H1 (cell line): ENCODE measurements around the gene WRAP73. TPM values are rescaled to one million over a fixed set of nuclear protein-coding genes. Genes with fewer than 3 reads are reported as not detected.

Source experiments
- CTCF ChIA-PET: fragments of 300-600 bp; sonication (Branson Sonifier 250); formaldehyde crosslinking; loops from one replicate; lab custom pipeline; 2021; ENCODE audit not compliant: partially characterized antibody; lab: Charles Lee
- POLR2A ChIA-PET: fragments of 300-600 bp; sonication (Branson Sonifier 250); formaldehyde crosslinking; loops from one replicate; lab custom pipeline; 2021; ENCODE audit warnings: inconsistent platforms; ENCODE audit not compliant: partially characterized antibody; lab: Charles Lee
- DNase-seq, 2 experiments: peaks; one replicate each; pipeline versions ENCODE4 v3.0.0 to v3.0.0-alpha.2; 2010 to 2022; ENCODE audit warnings: low spot score in 2 of 2, low read depth in 1 of 2, mixed read lengths in 1 of 2
- FAIRE-seq: peaks from 2 replicates; lab custom pipeline; 2011; peaks lifted over from hg19 to GRCh38; lab: Jason Lieb, UNC
- H2AFZ ChIP-seq: 2 replicates; pipeline ENCODE4 v1.8.1; 2012; ENCODE audit warnings: low read length, inconsistent platforms
- H2AK5ac ChIP-seq: 2 replicates; pipeline ENCODE4 v1.6.1; 2013; ENCODE audit warnings: low read depth, low read length
- H2BK120ac ChIP-seq: replicated peaks from 2 replicates; pipeline ENCODE3; 2013; ENCODE audit warnings: low read depth, low read length, inconsistent platforms
- H2BK12ac ChIP-seq: 2 replicates; pipeline ENCODE4 v1.6.1; 2013; ENCODE audit warnings: low read depth, low read length
- H2BK15ac ChIP-seq: 2 replicates; pipeline ENCODE4 v1.6.1; 2013; ENCODE audit warnings: low read length
- H2BK20ac ChIP-seq: 2 replicates; pipeline ENCODE4 v1.6.1; 2013; ENCODE audit warnings: low read length
- H2BK5ac ChIP-seq: 2 replicates; pipeline ENCODE4 v1.6.1; 2013; ENCODE audit warnings: low read depth, low read length
- H3K14ac ChIP-seq: 2 replicates; pipeline ENCODE4 v1.6.1; 2013; ENCODE audit warnings: inconsistent platforms; ENCODE audit not compliant: insufficient read length
- H3K18ac ChIP-seq: 2 replicates; pipeline ENCODE4 v1.6.1; 2013; ENCODE audit warnings: low read length; ENCODE audit errors: extremely low read depth
- H3K23ac ChIP-seq: 2 replicates; pipeline ENCODE4 v1.6.1; 2013; ENCODE audit warnings: inconsistent platforms; ENCODE audit not compliant: insufficient read length
- H3K23me2 ChIP-seq: 2 replicates; pipeline ENCODE4 v1.6.1; 2013; ENCODE audit warnings: low read depth, low read length
- H3K27ac ChIP-seq: 2 replicates; pipeline ENCODE4 v1.6.1; 2011; ENCODE audit warnings: low read depth, low read length, inconsistent platforms
- H3K27me3 ChIP-seq, 4 experiments: replicated peaks in 1 of 4; 1 replicate in 1 of 4; 2 replicates in 3 of 4; pipeline versions ENCODE4 v1.6.1 to v1.8.1; 2011 to 2013; ENCODE audit warnings: low read length in 3 of 4, mild to moderate bottlenecking in 3 of 4, inconsistent platforms in 2 of 4, mixed read lengths in 2 of 4, moderate library complexity in 1 of 4; ENCODE audit not compliant: control insufficient read depth in 3 of 4, insufficient read depth in 3 of 4; ENCODE audit errors: extremely low read depth in 1 of 4
- H3K36me3 ChIP-seq, 4 experiments: 2 replicates each; pipeline versions ENCODE4 v1.6.1 to v1.8.1; 2011 to 2013; ENCODE audit warnings: mild to moderate bottlenecking in 4 of 4, low read length in 3 of 4, moderate library complexity in 2 of 4, control low read depth in 1 of 4, inconsistent platforms in 1 of 4; ENCODE audit not compliant: insufficient read depth in 4 of 4, control insufficient read depth in 2 of 4
- H3K4ac ChIP-seq: replicated peaks from 2 replicates; pipeline ENCODE3; 2013; ENCODE audit warnings: low read length, low read depth, mixed read lengths, inconsistent platforms; ENCODE audit not compliant: insufficient read length
- H3K4me1 ChIP-seq, 4 experiments: replicated peaks in 1 of 4; 1 replicate in 1 of 4; 2 replicates in 3 of 4; pipeline versions ENCODE4 v1.6.1 to v1.8.1; 2011 to 2013; ENCODE audit warnings: low read length in 3 of 4, inconsistent platforms in 2 of 4, mixed read lengths in 1 of 4; ENCODE audit not compliant: insufficient read depth in 4 of 4, control insufficient read depth in 3 of 4
- H3K4me2 ChIP-seq, 2 experiments: 2 replicates each; pipeline versions ENCODE4 v1.6.1 to v1.8.1; 2011 to 2013; ENCODE audit warnings: low read depth in 2 of 2, low read length in 2 of 2, control low read depth in 1 of 2, inconsistent platforms in 1 of 2, mild to moderate bottlenecking in 1 of 2; ENCODE audit not compliant: insufficient read depth in 1 of 2
- H3K4me3 ChIP-seq, 4 experiments: fragments of 200-600, 300-600 bp in 1 of 4; sonication (generic), shearing (Covaris generic), sonication (Bioruptor Twin) in 1 of 4; 2 replicates each; pipeline versions ENCODE4 v1.5.1 to v1.8.1; 2011 to 2016; ENCODE audit warnings: low read length in 4 of 4, low read depth in 3 of 4, control low read depth in 2 of 4, inconsistent platforms in 2 of 4, mild to moderate bottlenecking in 2 of 4, mixed read lengths in 1 of 4, moderate library complexity in 1 of 4; ENCODE audit not compliant: insufficient read depth in 2 of 4; ENCODE audit errors: extremely low read depth in 1 of 4
- H3K56ac ChIP-seq: replicated peaks from 2 replicates; pipeline ENCODE3; 2013; ENCODE audit warnings: low read depth, mild to moderate bottlenecking, mixed read lengths, low read length, inconsistent platforms; ENCODE audit not compliant: insufficient read length
- H3K79me1 ChIP-seq: 2 replicates; pipeline ENCODE4 v1.6.1; 2013; ENCODE audit warnings: low read depth, low read length, control low read depth
- H3K79me2 ChIP-seq, 2 experiments: 2 replicates each; pipeline versions ENCODE4 v1.6.1 to v1.8.1; 2012 to 2013; ENCODE audit warnings: low read length in 2 of 2, mild to moderate bottlenecking in 2 of 2, inconsistent platforms in 1 of 2; ENCODE audit not compliant: insufficient read depth in 2 of 2, control insufficient read depth in 1 of 2
- H3K9ac ChIP-seq, 4 experiments: replicated peaks in 1 of 4; 1 replicate in 1 of 4; 2 replicates in 3 of 4; pipeline versions ENCODE4 v1.6.1 to v1.8.1; 2011 to 2013; ENCODE audit warnings: low read depth in 3 of 4, low read length in 3 of 4, control low read depth in 2 of 4, mild to moderate bottlenecking in 2 of 4, moderate library complexity in 2 of 4, inconsistent platforms in 1 of 4; ENCODE audit errors: extremely low read depth in 1 of 4
- H3K9me3 ChIP-seq, 2 experiments: 2 replicates each; pipeline versions ENCODE4 v1.6.1 to v1.8.1; 2012 to 2013; ENCODE audit warnings: mild to moderate bottlenecking in 2 of 2, moderate library complexity in 2 of 2, control low read depth in 1 of 2, inconsistent platforms in 1 of 2, low read depth in 1 of 2, low read length in 1 of 2, mixed read lengths in 1 of 2; ENCODE audit not compliant: insufficient read depth in 2 of 2
- H4K20me1 ChIP-seq, 2 experiments: replicated peaks in 1 of 2; 2 replicates each; pipeline versions ENCODE3 to v1.8.1; 2011 to 2013; ENCODE audit warnings: inconsistent platforms in 2 of 2, low read length in 2 of 2, mild to moderate bottlenecking in 1 of 2; ENCODE audit not compliant: insufficient read depth in 2 of 2, control insufficient read depth in 1 of 2
- H4K5ac ChIP-seq: 2 replicates; pipeline ENCODE4 v1.6.1; 2013; ENCODE audit warnings: low read length, low read depth, mixed read lengths, inconsistent platforms; ENCODE audit not compliant: insufficient read length
- H4K8ac ChIP-seq: 2 replicates; pipeline ENCODE4 v1.8.0; 2013; ENCODE audit warnings: mild to moderate bottlenecking, moderate library complexity, low read length, inconsistent platforms; ENCODE audit not compliant: insufficient read depth; ENCODE audit errors: extremely low read depth
- H4K91ac ChIP-seq: replicated peaks from 2 replicates; pipeline ENCODE3; 2013; ENCODE audit warnings: low read length, mixed read lengths, inconsistent platforms; ENCODE audit not compliant: insufficient read length
- RAD21 ChIP-seq, 2 experiments: IDR thresholded peaks in 1 of 2; conservative IDR thresholded peaks in 1 of 2; 2 replicates each; pipeline ENCODE4 v1.6.1; 2011; ENCODE audit warnings: low read depth in 2 of 2, low read length in 2 of 2, improper control_type of control experiment in 1 of 2, inconsistent platforms in 1 of 2, mild to moderate bottlenecking in 1 of 2, moderate library complexity in 1 of 2
- WGBS, 2 experiments: shearing (Covaris generic) in 1 of 2; methylation state at CpG; one replicate each; pipeline versions ENCODE4 v1.1.6 to v1.1.7; 2013 to 2015; ENCODE audit warnings: low lambda C conversion rate in 2 of 2, mixed read lengths in 2 of 2, inconsistent platforms in 1 of 2, low coverage in 1 of 2, missing lambda C conversion rate in 1 of 2; ENCODE audit not compliant: insufficient replicate concordance in 2 of 2, insufficient coverage in 1 of 2, insufficient read length in 1 of 2; ENCODE audit errors: extremely low coverage in 1 of 2, missing lambda C conversion rate in 1 of 2; 5-methylcytosine and 5-hydroxymethylcytosine counted together
- polyA plus RNA-seq, 7 experiments: library from polyadenylated mRNA; depleted of rRNA in 3 of 7; stranded (reverse) in 5 of 7; unstranded in 2 of 7; fragments of >200 nt in 5 of 7; fragments of 200-250 nt in 2 of 7; gene quantifications; 1 replicate in 5 of 7; 2 replicates in 1 of 7; 4 replicates in 1 of 7; pipeline versions ENCODE4 v1.2.1 to v1.2.3, GENCODE V29; 2011 to 2013; ENCODE audit warnings: missing spikeins in 2 of 7, mixed read lengths in 2 of 7
- total RNA-seq: library from RNA; stranded (reverse); fragmentation: NEBNext Ultra II Directional; extraction: Animal tissue kit (Norgen Biotek cat#: 25700); gene quantifications from 2 replicates; pipeline ENCODE4 v1.2.1, GENCODE V29; 2021

The WRAP73 gene
- total and polyA plus RNA-seq, 2 of the 8 experiments (the other 6 are each of a cell fraction or from before 2014, with no cell fraction given) = 30.3 to 50.7 TPM

GRCh38 chr1:3698660-3699408 is 48.9 kb upstream of the WRAP73 start:
- Histone ChIP-seq H2BK15ac (no peak overlapping the region), H3K23ac (no peak overlapping the region), H3K27me3 (peaks cover 0 to 5% (median 2%) of the 10 kb centered on the region in 4 experiments; a peak in 2 of 7 replicates), H4K8ac (no peak overlapping the region; the same call in 1 of the 2 replicates), H2BK12ac (0 out of 2 replicates have a peak overlapping the region, but pooled peaks have one; percentile 27), H3K4me3 (no peak overlapping the region), H3K14ac (no peak overlapping the region), H3K4ac (no peak overlapping the region), H2BK120ac (no peak overlapping the region), H2AK5ac (0 out of 2 replicates have a peak overlapping the region, but pooled peaks have one; percentile 30), H3K9ac (no peak overlapping the region), H2AFZ (no peak overlapping the region), H3K27ac (no peak overlapping the region), H4K20me1 (peaks cover 0 to 8% of the 10 kb centered on the region in 2 experiments), H4K5ac (no peak overlapping the region), H2BK20ac (no peak overlapping the region), H4K91ac (no peak overlapping the region), H3K9me3 (no peaks in the 10 kb centered on the region; a peak in 1 of 4 replicates), H3K79me2 (no peaks in the 10 kb centered on the region), H3K36me3 (no peaks in the 10 kb centered on the region), H3K79me1 (no peaks in the 10 kb centered on the region), H3K56ac (peak overlapping the region; percentile 28), H2BK5ac (no peak overlapping the region), H3K18ac (no peak overlapping the region), H3K23me2 (no peaks in the 10 kb centered on the region), H3K4me1 (peaks cover 0 to 3% (median 1%) of the 10 kb centered on the region in 4 experiments; a peak in 2 of 7 replicates), H3K4me2 (no peak overlapping the region)
- FAIRE-seq = no peak
- 86% methylated on average over 27 of the region's 29 CpGs; no CpG with 5 or more reads in 1 of the 2 experiments for WGBS, 2 experiments
- POLR2A ChIA-PET = interaction anchor here (0.9 to 1.3 kb wide), 2 partner anchors 23 to 59 kb away, joined by 3 to 4 read pairs; no protein-coding TSS in a partner anchor
- DNase-seq = no peak
- CTCF ChIA-PET = interaction anchor here (0.6 to 4.3 kb wide), 8 partner anchors 9 to 374 kb away, joined by 3 to 45 read pairs (median 4); no protein-coding TSS in a partner anchor
- TF ChIP-seq RAD21 (IDR thresholded peaks at IDR 0.05 in 1 of 2, conservative IDR thresholded peaks at IDR 0.05 in 1 of 2; ENCODE audit: low read depth in 2 of 2, low read length in 2 of 2) = no peak
